T-helper 9 cell (primary cell): ENCODE results near the gene FAM181A.
A peak's percentile ranks its signal among the peaks of the same experiment; 100 is the strongest.

Source experiments
- DNase-seq: peaks from one replicate; pipeline ENCODE4 v3.0.0-alpha.2; 2020

Gene FAM181A

GRCh38 chr14:93965287-93965821 lies 38.2 kb downstream of the FAM181A start:
- DNase-seq = no peak

- no peak for DNase-seq
Measured at GRCh38 chr14:93965946-93966474, 38.9 kb downstream of the FAM181A start.

DNA sequence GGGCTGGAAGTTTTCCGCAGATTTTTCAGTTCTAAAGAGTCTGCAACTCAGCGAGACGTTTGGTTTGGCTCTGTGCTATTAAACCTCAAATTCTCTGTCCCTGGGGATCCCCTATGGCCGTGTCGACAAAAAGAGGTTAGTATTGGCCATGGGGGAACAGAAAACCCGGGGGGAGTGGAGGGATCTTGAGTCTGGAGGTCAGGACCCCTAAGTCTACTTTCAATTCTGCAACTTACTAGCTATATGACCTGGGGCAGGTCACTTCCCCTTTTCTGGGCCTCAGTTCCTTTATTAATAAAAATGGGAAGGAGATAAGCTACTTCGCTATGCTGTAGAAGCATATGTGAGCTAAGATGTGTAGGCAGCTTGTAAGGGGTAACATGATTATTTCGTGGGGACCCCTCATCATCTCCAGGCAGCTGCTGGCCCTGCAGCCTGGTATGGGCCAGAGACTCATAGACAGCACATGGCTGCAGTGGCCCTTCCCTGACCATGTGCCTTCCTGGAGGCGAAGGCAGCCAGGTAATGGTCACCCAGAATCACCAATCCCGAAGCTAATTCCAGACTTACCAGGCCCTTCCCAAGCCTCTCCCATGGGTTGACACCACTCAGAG lies 40.6 kb downstream of the FAM181A start:
- no peak for DNase-seq

GRCh38 chr14:93969082-93969828 lies 42.1 kb downstream of the FAM181A start:
- no peak for DNase-seq

GRCh38 chr14:93970585-93970964 lies 43.4 kb downstream of the FAM181A start:
- DNase-seq = peak; percentile 62

DNA sequence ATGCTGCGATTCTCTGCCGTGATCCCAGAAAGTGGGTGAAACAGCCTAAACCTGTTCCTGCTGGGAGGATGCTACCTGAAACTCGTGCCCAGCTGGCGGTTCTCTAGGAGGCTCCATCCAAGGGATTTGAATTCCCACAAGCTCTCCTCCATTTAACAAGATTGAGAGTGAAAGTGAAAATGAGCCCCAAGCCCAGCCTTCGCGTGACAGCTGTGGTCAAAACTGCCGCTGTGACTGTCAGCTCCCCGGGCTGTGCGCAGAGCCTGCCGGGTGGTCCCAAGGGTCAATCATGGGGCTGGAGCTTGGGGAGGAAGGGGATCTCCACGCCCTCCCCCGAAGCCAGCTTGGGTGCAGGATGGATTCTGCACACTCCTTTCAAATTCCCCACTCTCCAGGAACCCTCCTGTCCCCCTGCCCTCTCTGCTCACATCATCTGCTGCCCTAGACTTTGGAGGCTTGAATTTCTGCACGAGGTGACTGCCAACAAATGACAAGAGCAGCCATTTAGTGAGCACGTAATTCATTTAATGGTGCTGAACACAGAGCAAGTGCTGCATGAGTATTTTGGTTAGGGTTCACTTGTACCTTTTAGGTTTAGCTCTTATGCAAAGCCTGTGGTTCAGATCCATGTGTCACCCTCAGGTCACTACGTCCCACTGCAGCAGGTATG lies 44.0 kb downstream of the FAM181A start:
- no peak for DNase-seq

- no peak for DNase-seq
Measured at GRCh38 chr14:93971635-93972027, 44.5 kb downstream of the FAM181A start.

DNA sequence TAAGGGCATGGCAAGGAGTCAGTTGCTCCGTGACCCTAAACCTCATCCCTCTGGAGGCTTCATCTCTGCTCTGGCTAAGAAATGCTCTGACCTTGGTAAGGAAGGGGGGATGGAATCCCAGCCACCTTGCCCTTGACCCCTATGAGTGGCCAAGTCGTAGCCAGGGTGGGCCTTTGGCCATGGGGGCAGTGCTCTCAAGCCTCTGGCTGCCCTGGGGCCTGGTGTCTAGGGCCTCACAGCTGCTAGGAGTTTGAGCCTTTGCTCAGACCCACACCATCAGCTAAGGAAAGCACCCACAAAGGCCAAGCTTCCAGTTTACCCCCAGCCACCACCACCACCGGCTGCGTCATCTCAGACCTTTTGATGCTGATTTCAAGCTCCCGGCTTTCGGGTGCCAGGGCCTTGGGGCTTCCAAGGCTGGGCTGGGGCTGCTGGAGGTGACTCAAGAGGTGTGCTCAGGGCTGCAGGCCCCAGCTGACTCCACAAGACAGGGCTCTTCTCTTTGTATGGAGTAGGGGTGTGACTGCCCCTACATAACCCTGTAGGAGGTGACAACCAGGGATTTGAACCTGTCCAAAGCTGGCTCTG lies 45.6 kb downstream of the FAM181A start:
- no peak for DNase-seq

DNA sequence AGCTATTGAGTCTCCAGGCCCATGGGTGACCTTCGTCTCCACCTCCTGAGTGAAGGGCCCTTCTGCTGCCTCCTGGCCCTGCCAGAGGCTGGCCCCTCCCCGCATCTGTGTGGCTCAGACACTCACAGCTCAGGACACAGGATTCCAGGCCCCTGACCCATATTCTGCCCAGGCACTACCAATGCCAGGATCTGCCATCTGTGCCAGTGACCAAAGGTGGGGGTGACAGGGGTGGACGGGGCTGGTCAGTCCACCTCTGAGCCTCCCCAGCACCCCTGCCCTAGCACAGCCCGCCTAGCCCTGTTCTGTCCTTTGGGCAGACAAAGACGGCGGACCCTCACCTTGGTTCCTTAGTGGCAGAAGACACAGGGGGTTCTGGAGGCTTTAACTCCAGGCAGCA lies 46.5 kb downstream of the FAM181A start:
- no peak for DNase-seq

DNA sequence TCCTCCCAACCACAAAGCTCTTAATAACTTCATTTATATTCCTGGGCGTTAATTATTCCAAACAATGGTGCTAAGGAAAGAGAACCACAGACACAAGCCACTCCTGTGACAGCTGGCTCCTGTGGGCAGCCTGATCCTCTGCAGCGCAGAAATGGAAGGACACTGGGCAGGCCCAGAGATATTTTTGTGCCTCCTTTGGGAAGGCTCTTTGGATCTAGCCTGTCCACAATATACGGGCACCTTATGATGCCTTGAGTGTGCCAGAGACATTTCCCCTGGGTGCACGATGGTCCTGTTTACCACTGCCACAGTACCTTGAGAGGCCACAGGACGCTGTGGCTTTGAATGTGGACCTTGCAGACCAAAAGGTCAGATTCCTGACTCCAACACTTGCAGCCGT lies 47.2 kb downstream of the FAM181A start:
- no peak for DNase-seq

- no peak for DNase-seq
Measured at GRCh38 chr14:93974833-93975232, 47.7 kb downstream of the FAM181A start.

DNA sequence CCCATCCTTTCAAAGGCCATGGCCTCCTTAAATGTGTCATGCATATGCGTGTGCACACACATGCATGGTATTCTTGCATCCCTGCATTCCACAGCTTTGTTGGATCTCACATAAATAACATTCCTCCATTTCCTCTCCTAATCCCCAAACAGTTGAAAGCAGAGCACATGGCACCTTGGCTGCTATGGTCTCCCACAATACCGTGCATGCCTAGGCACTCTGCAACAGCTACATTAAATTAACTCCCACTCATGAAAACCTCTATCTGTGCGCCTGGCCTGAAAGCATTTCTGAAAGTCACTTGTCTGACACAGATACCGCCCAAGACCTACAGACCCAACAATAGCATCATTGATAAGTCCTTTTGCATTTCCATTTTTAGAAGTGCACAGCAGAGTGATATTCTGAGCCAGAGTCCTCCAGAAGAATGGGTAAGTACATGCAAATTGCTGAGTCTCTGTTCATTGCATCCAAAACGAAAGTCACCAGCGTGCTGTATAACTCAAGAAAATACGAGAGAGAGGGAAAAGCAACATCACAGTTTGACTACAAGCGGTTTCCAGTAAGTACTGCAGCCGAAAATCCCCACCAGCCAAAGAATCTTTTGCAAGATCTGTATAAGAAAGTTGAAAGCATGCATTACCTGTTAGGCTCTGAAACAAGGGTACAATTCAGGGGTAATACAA lies 48.8 kb downstream of the FAM181A start:
- DNase-seq = no peak

DNA sequence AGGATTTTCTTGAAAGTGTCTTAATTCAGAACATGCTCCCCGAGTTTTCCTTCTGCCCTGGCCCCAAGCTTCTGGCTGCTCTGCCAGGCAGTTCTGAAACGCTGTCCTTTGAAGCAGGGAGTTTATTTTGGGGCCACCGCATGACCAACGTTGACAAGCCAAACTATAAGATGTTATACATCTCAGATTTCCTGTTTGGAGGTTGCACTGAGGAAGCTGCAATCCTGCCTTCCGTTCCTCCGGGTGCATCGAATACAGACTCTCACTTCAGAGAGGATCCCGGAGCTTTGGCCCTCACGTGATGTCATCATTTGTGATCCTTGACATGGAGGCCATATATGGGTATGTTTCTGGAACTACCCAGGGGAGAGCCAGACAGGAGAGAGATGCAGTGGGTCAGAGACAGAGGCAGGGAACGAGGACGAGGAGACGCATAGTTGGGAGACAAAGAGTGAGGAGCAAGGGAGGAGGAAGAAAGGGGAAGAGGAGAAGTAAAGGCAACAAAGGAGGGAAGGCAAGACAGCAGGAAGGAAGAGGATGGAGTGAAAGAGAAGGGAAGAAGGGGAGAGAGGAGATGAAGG lies 49.4 kb downstream of the FAM181A start, which contains the start of gene ASB2:
ASB2 (minus strand) TSS at position 94 of the 581 bp plus-strand sequence. CDS start 12,031 bp downstream, outside the sequence.
- no peak for DNase-seq

GRCh38 chr14:93977171-93977570 lies 50.0 kb downstream of the FAM181A start:
- no peak for DNase-seq

DNA sequence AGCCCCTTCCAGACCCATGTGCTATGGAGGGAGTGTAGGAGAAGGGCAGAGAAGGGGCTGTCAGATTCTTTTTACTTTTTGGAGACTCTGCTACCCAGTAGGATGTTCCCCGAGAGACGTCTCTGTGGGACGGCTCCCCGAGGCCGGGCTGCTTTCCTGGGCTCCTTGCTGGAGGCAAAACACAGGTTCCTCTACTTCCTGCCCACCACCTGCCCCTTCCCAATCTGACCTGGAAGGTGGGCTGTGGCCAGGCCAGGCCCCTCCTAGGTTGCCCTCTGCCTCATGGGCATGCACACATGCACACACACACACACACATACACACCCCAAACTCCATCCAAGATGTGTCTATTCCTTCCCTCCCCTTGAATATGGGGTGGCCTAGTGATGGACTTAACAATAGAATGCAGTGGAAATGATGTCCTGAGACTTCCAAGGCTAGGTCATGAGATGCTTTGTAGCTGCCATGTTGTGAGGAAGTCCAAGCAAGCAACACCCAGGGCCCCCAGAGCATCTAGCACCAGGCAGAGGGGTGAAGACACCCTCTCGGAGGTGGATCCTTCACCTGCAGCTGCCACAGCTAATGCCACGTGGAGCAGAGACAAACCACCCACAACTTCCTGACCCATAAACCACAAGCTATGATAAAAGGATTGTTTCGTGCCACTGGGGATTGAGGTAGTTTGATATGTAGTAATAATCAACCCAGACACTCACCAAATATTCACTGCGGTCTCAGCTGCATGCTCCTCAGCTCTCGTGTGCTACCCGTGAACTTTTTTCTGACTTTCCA lies 50.8 kb downstream of the FAM181A start:
- DNase-seq = peak; percentile 43

- DNase-seq = no peak
Measured at GRCh38 chr14:93978735-93979134, 51.6 kb downstream of the FAM181A start.
